Sigmoid colon (tissue), 3 donors: ENCODE measurements around the gene PLSCR2.

Experiments used
- POLR2A ChIP-seq, 2 donors: fragments of 450-650 bp; IDR thresholded peaks; one replicate each; pipeline ENCODE4 v1.6.1; 2016; ENCODE audit warnings: antibody characterized with exemption in 2 of 2, mild to moderate bottlenecking in 2 of 2, moderate library complexity in 2 of 2
- TF ChIP-seq, protein P1 (sequence below), 4 experiments: fragments of 450-650 bp in 3 of 4; fragments of 200-600 bp in 1 of 4; IDR thresholded peaks; one replicate each; pipeline ENCODE4 v1.5.1; 2016 to 2019; ENCODE audit warnings: antibody characterized with exemption in 4 of 4, mild to moderate bottlenecking in 3 of 4, moderate library complexity in 2 of 4

GRCh38 chr3:146511402-146512134 is 42.2 kb upstream of the PLSCR2 start:
- no peak for TF ChIP-seq POLR2A (IDR thresholded peaks at IDR 0.05)
- TF ChIP-seq, protein P1, sequence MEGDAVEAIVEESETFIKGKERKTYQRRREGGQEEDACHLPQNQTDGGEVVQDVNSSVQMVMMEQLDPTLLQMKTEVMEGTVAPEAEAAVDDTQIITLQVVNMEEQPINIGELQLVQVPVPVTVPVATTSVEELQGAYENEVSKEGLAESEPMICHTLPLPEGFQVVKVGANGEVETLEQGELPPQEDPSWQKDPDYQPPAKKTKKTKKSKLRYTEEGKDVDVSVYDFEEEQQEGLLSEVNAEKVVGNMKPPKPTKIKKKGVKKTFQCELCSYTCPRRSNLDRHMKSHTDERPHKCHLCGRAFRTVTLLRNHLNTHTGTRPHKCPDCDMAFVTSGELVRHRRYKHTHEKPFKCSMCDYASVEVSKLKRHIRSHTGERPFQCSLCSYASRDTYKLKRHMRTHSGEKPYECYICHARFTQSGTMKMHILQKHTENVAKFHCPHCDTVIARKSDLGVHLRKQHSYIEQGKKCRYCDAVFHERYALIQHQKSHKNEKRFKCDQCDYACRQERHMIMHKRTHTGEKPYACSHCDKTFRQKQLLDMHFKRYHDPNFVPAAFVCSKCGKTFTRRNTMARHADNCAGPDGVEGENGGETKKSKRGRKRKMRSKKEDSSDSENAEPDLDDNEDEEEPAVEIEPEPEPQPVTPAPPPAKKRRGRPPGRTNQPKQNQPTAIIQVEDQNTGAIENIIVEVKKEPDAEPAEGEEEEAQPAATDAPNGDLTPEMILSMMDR (IDR thresholded peaks at IDR 0.05), result no peak
